ENCODE measurements around the gene FAM222A. TPM values are rescaled to one million over a fixed set of nuclear protein-coding genes. Genes with fewer than 3 reads are reported as not detected.

FAM222A gene
- total RNA-seq, 6 experiments from 2014 or later = 0.34 to 4.3 (median 1.2) TPM

GRCh38 chr12:109725321-109726105 lies 11.9 kb downstream of the FAM222A start:
- Histone ChIP-seq H3K27ac (no peak overlapping the region), H3K27me3 (no peaks in the 10 kb centered on the region), H3K4me3 (no peak overlapping the region), H3K9me3 (no peaks in the 10 kb centered on the region), H3K4me1 (peaks cover 0 to 36% (median 18%) of the 10 kb centered on the region in 4 donors), H3K36me3 (no peaks in the 10 kb centered on the region)
- no peak for TF ChIP-seq CTCF (IDR thresholded peaks at IDR 0.05)
- no peak for TF ChIP-seq POLR2A (IDR thresholded peaks at IDR 0.05)
- ATAC-seq (no peak), DNase-seq (peak in 1 of 3 donors; percentile 33)
- 78% methylated on average over 19 of the region's 24 CpGs for WGBS (ENCODE audit: insufficient coverage, low coverage, low lambda C conversion rate, missing lambda C conversion rate)
- intact Hi-C loops (cut with DNase I) = no loop called here

GRCh38 chr12:109726106-109726497 lies 12.5 kb downstream of the FAM222A start:
- DNase-seq (peak in 1 of 3 donors; percentile 40), ATAC-seq (no peak)
- Histone ChIP-seq H3K4me3 (no peak overlapping the region), H3K27ac (no peak overlapping the region), H3K36me3 (no peaks in the 10 kb centered on the region), H3K4me1 (peaks cover 0 to 30% (median 15%) of the 10 kb centered on the region in 4 donors), H3K27me3 (no peaks in the 10 kb centered on the region), H3K9me3 (no peaks in the 10 kb centered on the region)
- intact Hi-C loops (cut with DNase I) = no loop called here
- 100% methylated on average over 1 of the region's 1 CpG for WGBS (ENCODE audit: insufficient coverage, low coverage, low lambda C conversion rate, missing lambda C conversion rate)
- TF ChIP-seq POLR2A (IDR thresholded peaks at IDR 0.05) = no peak
- TF ChIP-seq CTCF (IDR thresholded peaks at IDR 0.05) = no peak

GRCh38 chr12:109726511-109727038 lies 12.9 kb downstream of the FAM222A start:
- intact Hi-C loops (cut with DNase I) = no loop called here
- Histone ChIP-seq H3K4me3 (no peak overlapping the region), H3K9me3 (no peaks in the 10 kb centered on the region), H3K27ac (no peak overlapping the region), H3K4me1 (peaks cover 0 to 27% (median 13%) of the 10 kb centered on the region in 4 donors), H3K36me3 (no peaks in the 10 kb centered on the region), H3K27me3 (no peaks in the 10 kb centered on the region)
- TF ChIP-seq CTCF (IDR thresholded peaks at IDR 0.05) = no peak
- peak in 1 of 3 donors; percentile 40 for DNase-seq
- ATAC-seq = no peak
- WGBS (ENCODE audit: insufficient coverage, low coverage, low lambda C conversion rate, missing lambda C conversion rate) = 20% methylated on average over 1 of the region's 12 CpGs

GRCh38 chr12:109727039-109727723 lies 13.6 kb downstream of the FAM222A start:
- Histone ChIP-seq H3K27me3 (no peaks in the 10 kb centered on the region), H3K27ac (no peak overlapping the region), H3K9me3 (no peaks in the 10 kb centered on the region), H3K4me3 (no peak overlapping the region), H3K4me1 (peaks cover 0 to 21% (median 10%) of the 10 kb centered on the region in 4 donors), H3K36me3 (no peaks in the 10 kb centered on the region)
- DNase-seq (peak in 1 of 3 donors; percentile 52), ATAC-seq (no peak)
- no peak for TF ChIP-seq POLR2A (IDR thresholded peaks at IDR 0.05)
- TF ChIP-seq CTCF (IDR thresholded peaks at IDR 0.05) = no peak
- intact Hi-C loops (cut with DNase I) = no loop called here
- 55% methylated on average over 6 of the region's 18 CpGs for WGBS (ENCODE audit: insufficient coverage, low coverage, low lambda C conversion rate, missing lambda C conversion rate)

Measured in right lobe of liver (tissue), 6 donors.